ENCODE measurements around the gene SPP2. TPM values are rescaled to one million over a fixed set of nuclear protein-coding genes. Genes with fewer than 3 reads are reported as not detected.

SPP2 gene
- total and polyA plus RNA-seq, 2 of the 8 experiments (the other 6 are each of a cell fraction or from before 2014, with no cell fraction given): not detected

- Histone ChIP-seq H2BK20ac (ENCODE audit: low read length) (no peak overlapping the region), H2AFZ (ENCODE audit: low read length) (no peak overlapping the region), H3K4me1 (replicated peaks in 1 of 4; ENCODE audit: control insufficient read depth in 3 of 4, insufficient read depth in 4 of 4, low read length in 3 of 4) (no peaks in the 10 kb centered on the region), H2BK12ac (ENCODE audit: low read depth, low read length) (no peak overlapping the region), H3K27ac (ENCODE audit: low read depth, low read length) (no peak overlapping the region), H3K79me1 (ENCODE audit: low read depth, low read length) (no peaks in the 10 kb centered on the region), H4K5ac (ENCODE audit: insufficient read length, low read depth, low read length) (no peak overlapping the region), H3K27me3 (replicated peaks in 1 of 4; ENCODE audit: control insufficient read depth in 3 of 4, extremely low read depth in 1 of 4, insufficient read depth in 3 of 4, low read length in 3 of 4) (no peaks in the 10 kb centered on the region), H3K9ac (replicated peaks in 1 of 4; ENCODE audit: extremely low read depth in 1 of 4, low read depth in 3 of 4, low read length in 3 of 4) (no peak overlapping the region), H2AK5ac (ENCODE audit: low read depth, low read length) (no peak overlapping the region), H3K79me2 (ENCODE audit: control insufficient read depth in 1 of 2, insufficient read depth in 2 of 2, low read length in 2 of 2) (no peaks in the 10 kb centered on the region), H2BK120ac (replicated peaks; ENCODE audit: low read depth, low read length) (no peak overlapping the region), H3K23me2 (ENCODE audit: low read depth, low read length) (no peaks in the 10 kb centered on the region), H2BK15ac (ENCODE audit: low read length) (no peak overlapping the region), H2BK5ac (ENCODE audit: low read depth, low read length) (no peak overlapping the region), H3K4me2 (ENCODE audit: insufficient read depth in 1 of 2, low read depth in 2 of 2, low read length in 2 of 2) (no peak overlapping the region), H3K4ac (replicated peaks; ENCODE audit: insufficient read length, low read depth, low read length) (no peak overlapping the region), H4K20me1 (replicated peaks in 1 of 2; ENCODE audit: control insufficient read depth in 1 of 2, insufficient read depth in 2 of 2, low read length in 2 of 2) (no peaks in the 10 kb centered on the region), H3K23ac (ENCODE audit: insufficient read length) (no peak overlapping the region), H3K14ac (ENCODE audit: insufficient read length) (no peak overlapping the region), H3K4me3 (ENCODE audit: extremely low read depth in 1 of 4, insufficient read depth in 2 of 4, low read depth in 3 of 4, low read length in 4 of 4) (no peak overlapping the region), H3K56ac (replicated peaks; ENCODE audit: insufficient read length, low read depth, low read length) (no peak overlapping the region), H3K36me3 (ENCODE audit: control insufficient read depth in 2 of 4, insufficient read depth in 4 of 4, low read length in 3 of 4) (no peaks in the 10 kb centered on the region), H4K8ac (ENCODE audit: extremely low read depth, insufficient read depth, low read length) (no peak overlapping the region), H3K9me3 (ENCODE audit: insufficient read depth in 2 of 2, low read depth in 1 of 2, low read length in 1 of 2) (peaks cover 6 to 15% of the 10 kb centered on the region in 2 experiments; a peak in 2 of 4 replicates), H4K91ac (replicated peaks; ENCODE audit: insufficient read length, low read length) (no peak overlapping the region), H3K18ac (ENCODE audit: extremely low read depth, low read length) (no peak overlapping the region)
- DNase-seq (ENCODE audit: low read depth in 1 of 2, low spot score in 2 of 2) (no peak), FAIRE-seq (no peak)
- ChIA-PET POLR2A (ENCODE audit: partially characterized antibody) (no interaction called here), CTCF (ENCODE audit: partially characterized antibody) (interaction anchor here (0.6 to 1.2 kb wide), 2 partner anchors 9 to 76 kb away, joined by 3 read pairs; no protein-coding TSS in a partner anchor)
- 84% methylated on average over 5 of the region's 5 CpGs; no CpG with 5 or more reads in 1 of the 2 experiments for WGBS, 2 experiments (ENCODE audit: extremely low coverage in 1 of 2, insufficient coverage in 1 of 2, insufficient read length in 1 of 2, insufficient replicate concordance in 2 of 2, low coverage in 1 of 2, low lambda C conversion rate in 2 of 2, missing lambda C conversion rate in 1 of 2)
- TF ChIP-seq PHF8 (conservative IDR thresholded peaks at IDR 0.05; ENCODE audit: low read depth, low read length) (no peak), TEAD4 (IDR thresholded peaks at IDR 0.05; ENCODE audit: low read depth, low read length) (no peak), RFX5 (IDR thresholded peaks at IDR 0.05; ENCODE audit: borderline replicate concordance, low read depth, low read length) (no peak), HDAC2 (IDR thresholded peaks at IDR 0.05; ENCODE audit: borderline replicate concordance in 1 of 2, low read depth in 2 of 2, low read length in 2 of 2) (no peak), JUND (IDR thresholded peaks at IDR 0.05; ENCODE audit: low read length) (no peak), MAFK (IDR thresholded peaks at IDR 0.05; ENCODE audit: low read depth, low read length) (no peak), FOSL1 (IDR thresholded peaks at IDR 0.05; ENCODE audit: insufficient read depth, low read depth, low read length) (no peak), KDM4A (IDR thresholded peaks at IDR 0.05; ENCODE audit: low read depth, low read length, severe bottlenecking) (no peak), SP2 (IDR thresholded peaks at IDR 0.05; ENCODE audit: low read length) (no peak), EP300 (IDR thresholded peaks at IDR 0.05; ENCODE audit: borderline replicate concordance in 1 of 2, low read depth in 2 of 2, low read length in 2 of 2) (no peak), SAP30 (IDR thresholded peaks at IDR 0.05; ENCODE audit: insufficient read depth, insufficient replicate concordance, low read length) (no peak), CBX5 (IDR thresholded peaks at IDR 0.05; ENCODE audit: low read depth, low read length) (no peak), EGR1 (IDR thresholded peaks at IDR 0.05; ENCODE audit: borderline replicate concordance, low read depth, low read length) (no peak), RXRA (IDR thresholded peaks at IDR 0.05; ENCODE audit: insufficient read depth, low read depth, low read length) (no peak)
Observed at GRCh38 chr2:234025891-234026401, 24.6 kb upstream of the SPP2 start.

All from H1 (cell line).